NOMO-1 treated with DMSO at 0.1 percent for 48 hours (cell line): ENCODE measurements around the gene KCNIP3.
"Not testable (repeated sequence)": the region's sequence is repeated elsewhere in the genome, so short reads cannot be mapped to it uniquely, and the experiment has no call there.

Experiments used
- DNase-seq: peaks from one replicate; lab custom pipeline; 2025; ENCODE audit not compliant: unreplicated experiment; lab: John Stamatoyannopoulos, UW

The KCNIP3 gene

GRCh38 chr2:95402370-95403203, 105.4 kb downstream of the KCNIP3 start, which contains the start of gene FAHD2A:
Gene FAHD2A, plus strand, starts transcription at chr2:95402708. Its CDS starts 2,851 bp downstream, at chr2:95405559.
- peak; percentile 83 for DNase-seq

GRCh38 chr2:95403204-95403721, 106.1 kb downstream of the KCNIP3 start:
- peak; percentile 35 for DNase-seq

GRCh38 chr2:95403824-95404223, 106.7 kb downstream of the KCNIP3 start:
- not testable (repeated sequence) for DNase-seq

- DNase-seq: not testable (repeated sequence)
Measured at GRCh38 chr2:95404676-95405075, 107.5 kb downstream of the KCNIP3 start.

- not testable (repeated sequence) for DNase-seq
Measured at GRCh38 chr2:95411239-95411638, 114.1 kb downstream of the KCNIP3 start.

- peak; percentile 4 for DNase-seq
Measured at GRCh38 chr2:95414015-95414594, 117.0 kb downstream of the KCNIP3 start.

GRCh38 chr2:95415138-95415537, 118.0 kb downstream of the KCNIP3 start:
- DNase-seq: not testable (repeated sequence)

- DNase-seq: not testable (repeated sequence)
Measured at GRCh38 chr2:95415561-95415960, 118.4 kb downstream of the KCNIP3 start.

GRCh38 chr2:95427196-95427867, 130.2 kb downstream of the KCNIP3 start:
- DNase-seq: not testable (repeated sequence)

GRCh38 chr2:95429748-95430467, 132.8 kb downstream of the KCNIP3 start:
- not testable (repeated sequence) for DNase-seq

- not testable (repeated sequence) for DNase-seq
Measured at GRCh38 chr2:95433373-95433772, 136.2 kb downstream of the KCNIP3 start.

GRCh38 chr2:95433973-95434372, 136.8 kb downstream of the KCNIP3 start:
- not testable (repeated sequence) for DNase-seq

- not testable (repeated sequence) for DNase-seq
Measured at GRCh38 chr2:95434507-95435076, 137.4 kb downstream of the KCNIP3 start.

- not testable (repeated sequence) for DNase-seq
Measured at GRCh38 chr2:95435162-95435871, 138.2 kb downstream of the KCNIP3 start.
